T-helper 17 cell (primary cell): ENCODE data around the gene EPHA6. TPM values are rescaled to one million over a fixed set of nuclear protein-coding genes. Genes with fewer than 3 reads are reported as not detected.

Experiments used
- ATAC-seq: fragments of 150-1000 bp; cut with Tn5 transposase; 2 replicates; pipeline ENCODE4 v1.10.0; 2021; ENCODE audit warnings: mild to moderate bottlenecking, moderate library complexity
- DNase-seq, 3 donors: peaks; one replicate each; pipeline versions ENCODE4 v3.0.0 to v3.0.0-alpha.2; 2020 to 2021
- H3K9me3 ChIP-seq: one replicate; pipeline ENCODE4 v1.7.0; 2013; ENCODE audit warnings: low read length, mild to moderate bottlenecking; ENCODE audit not compliant: control insufficient read depth, poor library complexity, severe bottlenecking
- H3K27ac Mint-ChIP-seq: one replicate; pipeline ENCODE4 v1.8.0; 2022; ENCODE audit warnings: mild to moderate bottlenecking, moderate library complexity, mixed read lengths
- H3K27me3 Mint-ChIP-seq: one replicate; pipeline ENCODE4 v1.8.0; 2022; ENCODE audit warnings: mixed read lengths
- H3K36me3 Mint-ChIP-seq: one replicate; pipeline ENCODE4 v1.8.0; 2022; ENCODE audit warnings: low read depth, mixed read lengths
- H3K4me1 Mint-ChIP-seq: one replicate; pipeline ENCODE4 v1.8.0; 2022; ENCODE audit warnings: mild to moderate bottlenecking, mixed read lengths
- H3K4me3 Mint-ChIP-seq: one replicate; pipeline ENCODE4 v1.8.0; 2022; ENCODE audit warnings: mild to moderate bottlenecking, moderate library complexity, mixed read lengths
- total RNA-seq, 4 donors: library from RNA in 2 of 4; stranded (reverse) in 2 of 4; gene quantifications; one replicate each; pipeline ENCODE4 v1.2.3 and lab custom pipeline; 2022 to 2026

Gene EPHA6
- not detected for total RNA-seq
- total RNA-seq (lab: John Stamatoyannopoulos, UW): 0 reads per million in 2 donors

DNA sequence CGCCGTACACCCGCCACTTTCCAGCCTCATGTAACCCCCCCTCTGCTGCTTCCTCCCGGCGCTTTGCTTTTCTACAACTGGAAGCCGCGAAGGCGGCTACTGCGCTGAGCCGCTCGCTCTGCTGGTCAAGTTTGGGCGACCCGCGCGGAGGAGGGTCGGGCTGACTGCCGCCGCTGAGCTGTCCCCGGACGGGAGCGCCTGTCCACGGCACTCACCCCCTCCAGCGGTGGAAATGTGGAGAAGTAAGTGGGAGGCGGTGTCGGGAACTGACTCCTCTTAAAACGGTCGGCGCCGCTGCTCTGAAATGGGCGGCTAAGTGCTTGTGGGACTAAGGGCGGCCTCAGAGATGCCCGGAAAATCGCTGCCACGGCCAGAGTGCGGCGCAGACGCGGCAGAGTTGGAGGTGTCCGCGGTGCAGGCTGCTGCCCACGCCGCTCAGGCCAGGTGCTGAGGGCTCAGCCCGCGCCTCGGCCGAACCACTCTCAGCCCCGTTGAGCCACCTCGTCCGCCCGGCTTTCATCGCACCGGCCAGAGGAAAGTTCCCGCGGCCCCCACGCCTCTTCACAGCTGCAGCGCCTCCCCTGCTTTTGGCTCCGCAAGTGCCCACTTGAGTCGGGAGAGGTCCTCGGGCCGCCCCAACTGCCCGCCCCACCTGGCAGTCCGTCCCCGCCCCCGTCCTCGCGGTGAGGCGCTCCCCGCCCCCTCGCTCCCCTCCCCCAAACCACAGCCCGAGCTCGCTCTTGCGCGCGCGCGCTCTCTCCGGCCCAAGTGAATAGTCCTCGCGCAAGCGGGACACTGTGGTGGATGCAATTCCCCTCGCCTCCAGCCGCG, at the start of gene EPHA6:
Gene EPHA6, plus strand, starts transcription at position 775 of the 831 bp plus-strand sequence.
- H3K4me3 Mint-ChIP-seq: peak within 1 kb of the TSS; percentile 64
- H3K9me3 ChIP-seq: no peaks in the 10 kb centered on the region
- H3K27ac Mint-ChIP-seq: no peak within 1 kb of the TSS
- H3K4me1 Mint-ChIP-seq: peaks cover 10% of the 10 kb centered on the region
- H3K27me3 Mint-ChIP-seq: peaks cover 22% of the 10 kb centered on the region
- ATAC-seq: peak; percentile 36
- no peak for DNase-seq
- H3K36me3 Mint-ChIP-seq: no peaks in the 10 kb centered on the region

DNA sequence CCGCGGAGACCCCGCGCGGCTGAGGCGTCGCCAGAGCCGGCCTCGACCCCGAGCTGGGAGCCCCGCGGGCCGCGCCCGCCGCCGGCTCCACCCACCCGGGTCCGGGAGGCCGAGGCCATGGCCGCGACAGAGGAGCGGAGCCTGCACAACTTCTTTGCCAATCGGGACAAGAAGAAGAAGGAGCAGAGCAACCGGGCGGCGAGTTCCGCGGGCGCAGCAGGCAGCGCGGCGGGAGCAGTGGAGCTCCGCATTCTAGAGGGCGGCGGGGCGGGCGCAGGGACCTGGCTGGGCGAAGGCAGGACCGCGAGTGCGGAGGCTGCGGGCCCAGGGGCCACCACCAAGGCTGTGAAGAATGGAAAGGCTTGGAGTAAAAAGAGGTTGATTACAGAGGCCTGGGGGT, 37.6 kb upstream of the EPHA6 start:
- Mint-ChIP-seq H3K27ac (no peak overlapping the region), H3K36me3 (no peaks in the 10 kb centered on the region), H3K4me3 (no peak overlapping the region), H3K27me3 (no peaks in the 10 kb centered on the region), H3K4me1 (no peaks in the 10 kb centered on the region)
- DNase-seq (no peak), ATAC-seq (no peak)
- H3K9me3 ChIP-seq: no peaks in the 10 kb centered on the region

DNA sequence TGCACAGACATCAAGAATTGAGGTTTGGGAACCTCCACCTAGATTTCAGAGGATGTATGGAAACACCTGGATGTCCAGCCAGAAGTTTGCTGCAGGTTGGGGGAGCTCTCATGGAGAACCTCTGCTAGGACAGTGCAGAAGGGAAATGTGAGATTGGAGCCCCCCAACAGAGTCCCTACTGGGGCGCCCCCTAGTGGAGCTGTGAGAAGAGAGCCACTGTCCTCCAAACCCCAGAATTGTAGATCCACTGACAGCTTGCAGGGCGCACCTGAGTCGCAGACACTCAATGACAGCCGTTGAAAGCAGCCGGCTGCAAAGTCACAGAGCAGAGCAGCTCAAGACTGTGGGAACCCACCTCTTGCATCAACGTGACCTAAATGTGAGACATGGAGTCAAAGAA, 34.6 kb upstream of the EPHA6 start:
- no peaks in the 10 kb centered on the region for H3K9me3 ChIP-seq
- Mint-ChIP-seq H3K4me1 (no peaks in the 10 kb centered on the region), H3K4me3 (no peak overlapping the region), H3K27me3 (no peaks in the 10 kb centered on the region), H3K27ac (no peak overlapping the region), H3K36me3 (no peaks in the 10 kb centered on the region)
- no peak for DNase-seq
- ATAC-seq: no peak

DNA sequence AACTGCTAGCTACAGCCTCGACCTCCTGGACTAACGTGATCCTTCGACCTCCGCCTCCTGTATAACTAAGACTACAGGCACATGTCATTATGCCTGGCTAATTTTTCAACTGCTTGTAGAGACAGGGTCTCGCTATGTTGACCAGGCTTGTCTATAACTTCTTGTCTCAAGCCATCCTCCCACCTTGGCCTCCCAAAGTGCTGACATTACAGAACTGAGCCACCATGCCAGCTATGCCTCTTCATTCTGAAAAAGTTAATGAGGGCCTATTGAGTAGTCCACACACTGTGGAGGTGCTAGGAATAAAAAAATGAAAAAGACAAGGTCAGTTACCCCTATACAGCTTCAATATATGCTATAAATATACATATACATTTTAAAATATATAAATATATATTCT, 18.3 kb upstream of the EPHA6 start:
- H3K27ac Mint-ChIP-seq: no peak overlapping the region
- H3K4me1 Mint-ChIP-seq: no peaks in the 10 kb centered on the region
- no peak for DNase-seq
- H3K9me3 ChIP-seq: no peaks in the 10 kb centered on the region
- H3K27me3 Mint-ChIP-seq: peaks cover under 1% of the 10 kb centered on the region
- no peak overlapping the region for H3K4me3 Mint-ChIP-seq
- H3K36me3 Mint-ChIP-seq: no peaks in the 10 kb centered on the region
- no peak for ATAC-seq

DNA sequence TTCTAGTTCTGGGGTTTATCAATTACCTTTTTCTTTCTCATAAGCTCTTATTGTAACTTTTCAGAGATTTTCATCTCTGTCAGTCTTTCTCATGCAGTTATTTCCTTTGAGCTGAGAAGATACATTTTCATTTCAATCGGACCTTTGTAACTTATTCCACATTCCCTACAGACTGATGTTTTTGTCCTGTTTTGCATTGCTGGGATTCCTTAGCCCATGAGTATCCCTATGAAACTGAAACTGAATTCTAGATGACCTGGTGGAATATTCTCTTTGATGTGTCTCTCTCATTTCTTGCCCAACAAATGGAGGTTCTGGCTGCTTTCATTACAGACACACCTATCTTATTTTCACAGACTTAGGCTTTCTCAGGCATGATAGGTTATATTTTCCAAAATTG, 10.5 kb upstream of the EPHA6 start:
- DNase-seq (no peak), ATAC-seq (no peak)
- Mint-ChIP-seq H3K4me1 (no peaks in the 10 kb centered on the region), H3K27me3 (peaks cover 4% of the 10 kb centered on the region), H3K27ac (no peak overlapping the region), H3K4me3 (no peak overlapping the region), H3K36me3 (no peaks in the 10 kb centered on the region)
- H3K9me3 ChIP-seq: no peaks in the 10 kb centered on the region

DNA sequence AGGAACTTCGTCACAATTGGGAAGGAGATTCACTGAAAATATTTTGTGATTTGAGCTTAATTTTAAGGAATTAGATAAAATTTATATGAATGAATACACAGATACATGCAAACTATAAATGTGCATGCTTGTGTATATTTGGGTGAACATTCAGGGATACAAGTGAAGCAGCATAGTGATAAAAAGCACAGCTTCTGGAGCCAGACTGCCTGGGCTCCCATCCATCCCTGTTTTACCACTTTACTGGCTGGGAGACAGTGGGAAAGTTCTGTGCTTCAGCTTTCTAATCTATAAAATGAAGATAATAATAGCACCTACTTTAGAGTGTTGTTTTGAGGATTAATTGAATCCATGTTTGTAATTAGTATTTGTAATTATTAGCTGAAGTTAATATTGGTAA, 8.1 kb upstream of the EPHA6 start:
- Mint-ChIP-seq H3K4me3 (no peak overlapping the region), H3K27me3 (peaks cover under 1% of the 10 kb centered on the region), H3K4me1 (no peaks in the 10 kb centered on the region), H3K36me3 (no peaks in the 10 kb centered on the region), H3K27ac (no peak overlapping the region)
- DNase-seq: no peak
- H3K9me3 ChIP-seq: no peaks in the 10 kb centered on the region
- ATAC-seq: no peak

DNA sequence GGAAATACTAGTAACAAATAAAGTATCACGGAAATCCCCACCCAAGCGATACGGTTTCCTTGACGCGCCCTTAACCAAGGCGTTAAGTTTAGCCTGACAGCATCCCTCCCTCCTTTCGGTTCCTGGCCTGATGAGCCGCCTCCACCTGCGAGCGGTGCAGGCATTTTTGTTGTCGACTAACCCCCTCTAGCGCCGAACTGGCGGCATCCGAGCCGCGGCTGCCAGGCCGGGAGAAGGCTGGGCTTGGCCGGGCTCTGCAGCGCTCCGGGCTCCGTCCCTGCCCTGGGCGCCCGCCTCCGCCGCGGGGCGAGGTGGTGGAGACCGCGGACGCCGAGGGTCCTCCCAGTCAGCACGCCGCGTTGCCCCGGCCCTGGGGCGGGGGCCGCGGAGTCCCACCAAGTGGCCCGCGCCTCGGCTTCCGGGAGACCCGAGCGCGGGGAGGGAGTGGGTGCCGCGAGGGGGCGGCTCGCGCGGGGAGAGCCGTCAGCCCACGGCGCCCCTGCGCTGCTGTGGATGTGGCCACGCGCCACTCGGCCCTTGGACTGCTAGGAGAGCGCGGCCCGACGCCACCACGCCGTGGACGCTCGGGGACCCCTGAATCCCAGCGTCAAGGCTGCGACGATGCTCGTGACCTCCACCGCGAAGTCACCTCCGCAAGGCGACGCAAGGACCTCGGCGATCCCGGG, 1.1 kb upstream of the EPHA6 start:
- H3K27me3 Mint-ChIP-seq: peaks cover 22% of the 10 kb centered on the region
- H3K9me3 ChIP-seq: no peaks in the 10 kb centered on the region

DNA sequence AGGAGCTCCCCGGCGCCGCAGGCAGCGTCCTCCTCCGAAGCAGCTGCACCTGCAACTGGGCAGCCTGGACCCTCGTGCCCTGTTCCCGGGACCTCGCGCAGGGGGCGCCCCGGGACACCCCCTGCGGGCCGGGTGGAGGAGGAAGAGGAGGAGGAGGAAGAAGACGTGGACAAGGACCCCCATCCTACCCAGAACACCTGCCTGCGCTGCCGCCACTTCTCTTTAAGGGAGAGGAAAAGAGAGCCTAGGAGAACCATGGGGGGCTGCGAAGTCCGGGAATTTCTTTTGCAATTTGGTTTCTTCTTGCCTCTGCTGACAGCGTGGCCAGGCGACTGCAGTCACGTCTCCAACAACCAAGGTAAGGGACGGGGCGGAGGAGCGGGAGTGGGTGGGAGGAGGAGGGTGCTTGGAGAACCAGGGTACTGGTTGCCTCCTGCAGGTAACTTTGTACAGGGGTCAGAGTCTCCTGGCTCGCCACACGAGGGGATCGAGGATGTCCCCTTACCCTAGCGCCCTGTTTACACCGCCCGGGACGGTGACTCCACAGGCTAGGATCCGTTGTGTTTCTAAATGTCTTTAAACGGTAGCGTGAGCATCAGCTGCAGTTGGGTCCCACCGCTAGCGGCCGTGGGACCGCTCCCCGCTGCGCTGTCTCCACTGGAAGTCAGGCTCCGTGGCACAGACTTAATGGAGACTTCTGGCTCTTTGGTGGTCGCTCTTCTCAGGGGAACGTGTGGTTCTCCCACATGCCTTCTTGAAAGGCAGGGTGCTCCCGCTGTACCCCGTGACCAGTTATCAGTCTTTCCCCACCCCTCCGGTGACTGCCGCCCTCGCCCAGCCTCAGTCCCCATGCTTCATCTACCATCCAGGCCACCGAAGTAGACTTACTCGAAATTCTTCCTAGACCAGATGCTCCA, 515 bp downstream of the EPHA6 start:
- Mint-ChIP-seq H3K36me3 (no peaks in the 10 kb centered on the region), H3K4me3 (peak overlapping the region; percentile 43)
- no peaks in the 10 kb centered on the region for H3K9me3 ChIP-seq

More for the DNA sequence above, 1.1 kb upstream of the EPHA6 start:
- DNase-seq (peak in 2 of 3 donors; percentile 7 to 24), ATAC-seq (peak; percentile 82)
- peaks cover 10% of the 10 kb centered on the region for H3K4me1 Mint-ChIP-seq
- H3K27ac Mint-ChIP-seq: no peak overlapping the region
- H3K4me3 Mint-ChIP-seq: peak overlapping the region; percentile 64
- no peaks in the 10 kb centered on the region for H3K36me3 Mint-ChIP-seq

DNA sequence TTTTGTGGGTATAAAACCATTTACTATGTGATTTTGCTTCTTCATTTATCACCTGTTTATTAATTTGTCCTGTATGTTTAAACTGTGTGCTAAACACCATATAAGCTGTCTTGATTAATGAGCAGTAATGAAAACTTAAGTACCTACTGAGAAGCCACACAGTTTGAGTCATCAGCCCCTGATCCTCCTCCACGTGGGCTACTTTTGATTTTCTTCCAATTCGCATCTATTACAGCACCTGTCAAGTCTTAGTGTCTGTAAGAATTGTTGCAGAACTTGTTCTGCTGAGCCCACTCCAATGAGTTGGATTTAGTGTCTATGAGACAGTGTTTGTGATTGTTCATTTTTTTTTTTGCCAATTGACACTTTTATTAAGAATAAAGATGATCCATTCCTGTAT, 16.8 kb downstream of the EPHA6 start:
- Mint-ChIP-seq H3K36me3 (no peaks in the 10 kb centered on the region), H3K27me3 (no peaks in the 10 kb centered on the region), H3K4me3 (no peak overlapping the region), H3K4me1 (no peaks in the 10 kb centered on the region), H3K27ac (no peak overlapping the region)
- ATAC-seq (no peak), DNase-seq (no peak)
- no peaks in the 10 kb centered on the region for H3K9me3 ChIP-seq

More for the DNA sequence above, 515 bp downstream of the EPHA6 start:
- DNase-seq: no peak
- Mint-ChIP-seq H3K4me1 (peaks cover 10% of the 10 kb centered on the region), H3K27ac (no peak overlapping the region), H3K27me3 (peaks cover 22% of the 10 kb centered on the region)
- no peak for ATAC-seq

DNA sequence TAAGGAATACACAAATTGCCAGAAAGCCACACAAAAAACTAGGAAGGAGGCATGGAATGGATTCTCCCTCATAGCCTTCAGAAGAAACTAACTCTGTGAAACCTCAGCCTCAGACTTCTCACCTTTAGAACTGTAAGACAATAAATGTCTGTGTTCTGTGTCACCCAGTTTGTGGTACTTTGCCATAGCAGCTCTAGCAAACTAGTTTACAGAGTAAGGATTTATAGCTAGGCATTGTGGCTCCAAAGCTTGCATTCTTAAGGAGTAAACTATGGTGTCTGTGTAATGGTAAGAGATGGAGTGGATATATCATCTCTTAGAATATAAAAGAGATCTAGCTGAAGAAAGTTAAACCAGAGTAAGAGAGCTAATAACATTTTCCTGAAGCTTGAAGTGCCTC, 18.9 kb downstream of the EPHA6 start:
- H3K27ac Mint-ChIP-seq: no peak overlapping the region
- H3K27me3 Mint-ChIP-seq: no peaks in the 10 kb centered on the region
- H3K4me3 Mint-ChIP-seq: no peak overlapping the region
- no peaks in the 10 kb centered on the region for H3K36me3 Mint-ChIP-seq
- DNase-seq: no peak
- no peaks in the 10 kb centered on the region for H3K4me1 Mint-ChIP-seq
- ATAC-seq: no peak
- no peaks in the 10 kb centered on the region for H3K9me3 ChIP-seq

DNA sequence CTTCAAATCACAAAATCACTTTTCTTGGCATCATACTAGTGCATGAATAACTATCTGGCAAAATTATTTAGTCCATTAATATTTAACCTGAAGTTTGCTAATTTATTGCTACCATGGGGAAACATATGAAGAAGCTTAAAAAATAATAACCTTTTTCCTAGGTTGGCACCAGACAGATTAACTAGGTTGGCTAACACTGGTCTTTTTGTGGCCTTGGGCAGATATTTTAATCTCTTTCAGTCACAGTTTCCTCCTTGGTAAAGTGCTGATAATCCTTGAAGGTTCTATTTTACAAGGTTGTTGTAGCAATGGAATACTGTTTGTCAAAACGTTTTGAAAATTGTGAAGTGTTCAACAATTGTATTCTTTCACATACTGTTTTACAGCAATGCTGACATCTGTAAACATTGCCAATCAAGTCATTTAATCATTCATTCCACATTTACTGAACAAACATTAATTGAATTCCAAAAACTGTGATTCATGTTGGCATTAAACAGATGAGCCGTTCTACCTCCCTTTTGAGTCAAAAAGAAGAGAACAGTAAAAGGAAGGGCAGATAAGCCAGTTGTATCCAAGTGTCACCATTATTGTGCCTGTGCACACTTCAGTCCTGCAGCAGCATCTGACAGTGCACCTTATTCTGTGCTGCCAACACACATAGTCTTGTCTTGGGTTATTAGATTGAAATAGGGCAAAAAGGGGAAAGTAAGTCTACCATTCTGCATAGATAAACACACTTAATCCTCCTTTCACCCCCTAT, 21.9 kb downstream of the EPHA6 start:
- Mint-ChIP-seq H3K36me3 (no peaks in the 10 kb centered on the region), H3K27me3 (no peaks in the 10 kb centered on the region), H3K4me1 (no peaks in the 10 kb centered on the region), H3K27ac (no peak overlapping the region), H3K4me3 (no peak overlapping the region)
- DNase-seq: no peak
- ATAC-seq: no peak
- H3K9me3 ChIP-seq: no peaks in the 10 kb centered on the region

DNA sequence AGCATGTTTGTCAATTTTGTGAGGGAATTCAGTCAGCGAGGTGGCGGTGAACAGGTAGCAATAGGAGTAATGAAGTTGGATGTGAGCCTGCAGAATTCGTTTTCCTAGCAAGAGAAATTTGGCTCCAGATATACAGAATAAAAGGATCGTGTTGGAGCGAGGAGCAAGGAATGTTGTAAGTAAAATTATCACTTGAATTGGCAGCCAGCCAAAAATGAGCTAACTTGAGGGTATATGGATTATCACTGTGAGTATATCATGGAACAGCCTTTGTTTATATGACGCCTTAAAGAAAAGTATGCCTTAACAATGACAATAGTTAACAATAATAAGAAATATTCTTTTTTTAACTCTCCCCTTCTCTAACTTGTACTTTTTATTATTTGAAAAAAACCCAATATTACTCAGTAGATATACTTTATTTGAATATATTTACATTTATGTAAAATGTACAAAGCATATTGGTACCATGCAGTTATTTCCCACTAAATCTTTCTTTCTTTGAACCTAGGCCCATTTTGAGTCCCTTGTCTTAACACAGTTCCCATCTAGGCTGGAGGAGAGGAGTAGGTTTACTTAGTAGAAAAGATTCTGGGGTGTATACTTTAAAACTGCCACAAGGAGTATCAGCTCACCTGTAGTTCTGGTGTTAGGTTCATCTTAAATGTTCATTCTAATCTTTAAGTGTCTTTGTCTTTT, 29.3 kb downstream of the EPHA6 start:
- DNase-seq: no peak
- H3K4me3 Mint-ChIP-seq: no peak overlapping the region

More for the DNA sequence above, 29.3 kb downstream of the EPHA6 start:
- no peaks in the 10 kb centered on the region for H3K4me1 Mint-ChIP-seq
- no peaks in the 10 kb centered on the region for H3K27me3 Mint-ChIP-seq
- H3K27ac Mint-ChIP-seq: no peak overlapping the region
- no peaks in the 10 kb centered on the region for H3K36me3 Mint-ChIP-seq
- no peaks in the 10 kb centered on the region for H3K9me3 ChIP-seq
- no peak for ATAC-seq
